IPS-18a (cell line): ENCODE data around the gene TRIO.
A peak's percentile ranks its signal among the peaks of the same experiment; 100 is the strongest.

Experiments used
- H3K27ac ChIP-seq: one replicate; pipeline ENCODE4 v1.5.1; 2013; ENCODE audit warnings: low read length
- H3K27me3 ChIP-seq: one replicate; pipeline ENCODE4 v1.6.1; 2013; ENCODE audit warnings: mild to moderate bottlenecking, low read length; ENCODE audit not compliant: control insufficient read depth, insufficient read depth
- H3K36me3 ChIP-seq: one replicate; pipeline ENCODE4 v1.6.1; 2013; ENCODE audit warnings: low read depth, low read length; ENCODE audit not compliant: control insufficient read depth
- H3K4me1 ChIP-seq: one replicate; pipeline ENCODE4 v1.6.1; 2013; ENCODE audit warnings: low read depth, low read length; ENCODE audit not compliant: control insufficient read depth
- H3K4me3 ChIP-seq: one replicate; pipeline ENCODE4 v1.5.1; 2013; ENCODE audit warnings: low read length
- H3K9ac ChIP-seq: one replicate; pipeline ENCODE4 v1.6.1; 2013; ENCODE audit warnings: mild to moderate bottlenecking, low read length, moderate library complexity
- H3K9me3 ChIP-seq: one replicate; pipeline ENCODE4 v1.6.1; 2013; ENCODE audit warnings: low read depth, low read length; ENCODE audit not compliant: control insufficient read depth

Gene TRIO

GRCh38 chr5:14125262-14125661 lies 17.9 kb upstream of the TRIO start:
- Histone ChIP-seq H3K4me3 (no peak overlapping the region), H3K27me3 (no peaks in the 10 kb centered on the region), H3K9me3 (no peaks in the 10 kb centered on the region), H3K27ac (no peak overlapping the region), H3K36me3 (no peaks in the 10 kb centered on the region), H3K4me1 (no peaks in the 10 kb centered on the region), H3K9ac (no peak overlapping the region)

- no peak overlapping the region for H3K9ac ChIP-seq
- H3K4me1 ChIP-seq: no peaks in the 10 kb centered on the region
- no peaks in the 10 kb centered on the region for H3K36me3 ChIP-seq
- H3K27ac ChIP-seq: no peak overlapping the region
- H3K4me3 ChIP-seq: no peak overlapping the region
- H3K27me3 ChIP-seq: no peaks in the 10 kb centered on the region
- H3K9me3 ChIP-seq: no peaks in the 10 kb centered on the region
Measured at GRCh38 chr5:14127587-14127986, 15.6 kb upstream of the TRIO start.

- no peak overlapping the region for H3K9ac ChIP-seq
Measured at GRCh38 chr5:14128079-14128478, 15.1 kb upstream of the TRIO start.

GRCh38 chr5:14129123-14129522 lies 14.0 kb upstream of the TRIO start:
- Histone ChIP-seq H3K27me3 (no peaks in the 10 kb centered on the region), H3K4me3 (no peak overlapping the region), H3K4me1 (no peaks in the 10 kb centered on the region), H3K9ac (no peak overlapping the region), H3K27ac (no peak overlapping the region), H3K36me3 (no peaks in the 10 kb centered on the region), H3K9me3 (no peaks in the 10 kb centered on the region)

More at GRCh38 chr5:14128079-14128478, 15.1 kb upstream of the TRIO start:
- H3K9me3 ChIP-seq: no peaks in the 10 kb centered on the region
- H3K27ac ChIP-seq: no peak overlapping the region
- no peaks in the 10 kb centered on the region for H3K27me3 ChIP-seq
- H3K36me3 ChIP-seq: no peaks in the 10 kb centered on the region
- no peak overlapping the region for H3K4me3 ChIP-seq
- no peaks in the 10 kb centered on the region for H3K4me1 ChIP-seq

GRCh38 chr5:14131855-14132503 lies 11.2 kb upstream of the TRIO start:
- Histone ChIP-seq H3K9ac (no peak overlapping the region), H3K27me3 (no peaks in the 10 kb centered on the region), H3K4me3 (no peak overlapping the region), H3K27ac (no peak overlapping the region), H3K36me3 (no peaks in the 10 kb centered on the region), H3K9me3 (no peaks in the 10 kb centered on the region), H3K4me1 (no peaks in the 10 kb centered on the region)

GRCh38 chr5:14133394-14133793 lies 9.7 kb upstream of the TRIO start:
- Histone ChIP-seq H3K27ac (no peak overlapping the region), H3K9me3 (no peaks in the 10 kb centered on the region), H3K4me3 (no peak overlapping the region), H3K9ac (no peak overlapping the region), H3K36me3 (no peaks in the 10 kb centered on the region), H3K27me3 (no peaks in the 10 kb centered on the region), H3K4me1 (no peaks in the 10 kb centered on the region)

GRCh38 chr5:14134083-14134482 lies 9.1 kb upstream of the TRIO start:
- Histone ChIP-seq H3K4me3 (no peak overlapping the region), H3K9me3 (no peaks in the 10 kb centered on the region), H3K4me1 (no peaks in the 10 kb centered on the region), H3K36me3 (no peaks in the 10 kb centered on the region), H3K9ac (no peak overlapping the region), H3K27ac (no peak overlapping the region), H3K27me3 (no peaks in the 10 kb centered on the region)

- Histone ChIP-seq H3K9ac (no peak overlapping the region), H3K27ac (no peak overlapping the region), H3K9me3 (no peaks in the 10 kb centered on the region), H3K36me3 (no peaks in the 10 kb centered on the region), H3K27me3 (no peaks in the 10 kb centered on the region), H3K4me1 (no peaks in the 10 kb centered on the region), H3K4me3 (no peak overlapping the region)
Measured at GRCh38 chr5:14134771-14135170, 8.4 kb upstream of the TRIO start.

- Histone ChIP-seq H3K36me3 (no peaks in the 10 kb centered on the region), H3K9ac (no peak overlapping the region), H3K4me1 (no peaks in the 10 kb centered on the region), H3K9me3 (no peaks in the 10 kb centered on the region), H3K4me3 (no peak overlapping the region), H3K27me3 (no peaks in the 10 kb centered on the region), H3K27ac (no peak overlapping the region)
Measured at GRCh38 chr5:14135621-14136020, 7.5 kb upstream of the TRIO start.

- H3K9me3 ChIP-seq: no peaks in the 10 kb centered on the region
- no peak overlapping the region for H3K4me3 ChIP-seq
- H3K27ac ChIP-seq: no peak overlapping the region
- H3K4me1 ChIP-seq: no peaks in the 10 kb centered on the region
- H3K9ac ChIP-seq: no peak overlapping the region
- H3K36me3 ChIP-seq: no peaks in the 10 kb centered on the region
- peaks cover 2% of the 10 kb centered on the region for H3K27me3 ChIP-seq
Measured at GRCh38 chr5:14136228-14136627, 6.9 kb upstream of the TRIO start.

GRCh38 chr5:14138608-14139540 lies 4.3 kb upstream of the TRIO start:
- Histone ChIP-seq H3K4me1 (peaks cover 5% of the 10 kb centered on the region), H3K36me3 (no peaks in the 10 kb centered on the region), H3K9me3 (no peaks in the 10 kb centered on the region), H3K27ac (no peak overlapping the region), H3K4me3 (no peak overlapping the region), H3K27me3 (peaks cover 10% of the 10 kb centered on the region), H3K9ac (no peak overlapping the region)

GRCh38 chr5:14141764-14142163 lies 1.4 kb upstream of the TRIO start:
- Histone ChIP-seq H3K27ac (no peak overlapping the region), H3K9me3 (no peaks in the 10 kb centered on the region), H3K4me1 (peaks cover 18% of the 10 kb centered on the region), H3K36me3 (no peaks in the 10 kb centered on the region), H3K4me3 (peak overlapping the region; percentile 88), H3K9ac (no peak overlapping the region), H3K27me3 (peaks cover 22% of the 10 kb centered on the region)
